NCI-H128 (cell line): ENCODE data around the gene ATE1.
A peak's percentile ranks its signal among the peaks of the same experiment; 100 is the strongest.
"Not testable (repeated sequence)": the region's sequence is repeated elsewhere in the genome, so short reads cannot be mapped to it uniquely, and the experiment has no call there.

Experiments
- DNase-seq: peaks from one replicate; lab custom pipeline; 2025; ENCODE audit not compliant: unreplicated experiment; lab: John Stamatoyannopoulos, UW

The ATE1 gene

DNA sequence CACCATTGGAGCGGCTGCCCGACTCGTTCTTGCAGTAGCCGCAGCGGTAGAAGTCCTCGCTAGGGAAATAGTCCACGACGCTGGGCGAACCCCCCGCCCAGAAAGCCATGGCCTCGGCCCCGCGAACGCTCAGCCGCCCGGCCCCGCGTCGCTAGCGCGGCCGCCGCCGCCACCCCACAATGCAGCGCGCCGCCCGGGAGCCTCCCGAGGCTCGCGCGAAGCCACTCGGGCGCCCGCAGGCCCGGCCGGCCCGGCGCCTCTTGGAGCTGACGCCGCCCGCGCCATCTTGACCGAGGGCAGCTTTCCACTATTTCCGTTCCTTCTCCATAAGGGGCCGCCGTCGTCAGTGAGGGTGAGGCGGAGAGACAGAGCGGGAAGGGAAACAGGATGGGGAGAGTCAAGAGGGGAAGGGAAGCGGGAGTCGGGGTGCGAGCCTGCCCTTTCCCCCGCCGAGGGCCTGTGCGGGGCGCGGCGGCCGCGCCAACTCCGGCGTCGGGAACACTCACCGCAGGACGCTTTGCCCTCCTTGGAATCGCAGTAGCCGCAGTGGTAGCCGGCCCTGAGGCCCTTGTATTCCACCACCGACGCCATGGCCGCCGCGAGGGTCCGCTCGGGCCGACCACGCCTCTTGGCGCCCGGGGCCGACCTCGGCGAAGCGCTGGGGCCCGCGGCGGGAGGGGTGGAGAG is at the start of gene ATE1:
Gene ATE1 (minus strand): TSS at position 191 of the 687 bp plus-strand sequence. CDS start 82 bp downstream, at position 109.
- peak; percentile 58 for DNase-seq

GRCh38 chr10:121976607-121977006 is 48.8 kb upstream of the ATE1 start:
- no peak for DNase-seq

DNA sequence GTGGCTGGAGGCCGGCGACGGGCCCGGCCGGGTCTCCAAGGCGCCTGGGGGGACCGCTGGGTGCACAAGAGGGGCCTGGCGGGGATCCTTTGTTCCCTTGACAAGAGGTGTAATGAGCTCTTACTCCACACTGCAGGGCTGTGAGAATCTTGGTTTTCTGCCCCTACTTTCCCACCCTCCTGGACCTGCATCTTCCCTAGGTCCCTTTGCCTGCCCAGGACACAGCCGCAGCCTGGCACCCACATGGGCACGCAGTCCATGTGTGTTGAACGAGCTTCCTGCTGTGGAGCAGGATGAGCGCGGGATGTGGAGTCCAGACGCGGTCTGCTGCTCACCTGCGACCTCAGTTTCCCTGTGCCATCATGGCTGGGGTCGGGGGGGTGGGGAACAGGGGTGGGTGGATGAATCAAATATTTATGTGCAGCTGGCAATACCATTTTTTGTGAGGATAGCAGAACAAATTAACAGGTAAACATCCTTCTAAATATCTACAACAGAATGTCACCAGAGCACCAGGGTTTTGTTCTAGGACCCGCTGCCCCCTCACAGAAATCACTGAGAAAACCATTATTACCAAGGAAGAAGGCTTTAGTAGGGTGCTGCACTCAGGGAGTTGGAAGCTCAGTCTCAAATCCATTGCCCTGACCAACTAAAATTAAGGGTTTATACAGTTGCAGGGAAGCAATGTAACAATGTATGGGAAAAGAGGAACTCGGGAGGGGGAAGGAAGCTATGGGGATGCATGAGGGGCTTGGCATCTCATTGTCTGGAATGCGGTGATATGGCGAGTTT is 47.7 kb upstream of the ATE1 start:
- no peak for DNase-seq

- DNase-seq, result peak; percentile 25
Observed at GRCh38 chr10:121974535-121975294, 46.9 kb upstream of the ATE1 start, which contains the start of gene NSMCE4A. TSS of gene NSMCE4A (minus strand) at chr10:121975217. CDS start at chr10:121975165, 52 bp downstream.

GRCh38 chr10:121974019-121974534 is 46.2 kb upstream of the ATE1 start:
- no peak for DNase-seq

GRCh38 chr10:121969086-121969485 is 41.3 kb upstream of the ATE1 start:
- DNase-seq, result not testable (repeated sequence)

- DNase-seq, result no peak
Observed at GRCh38 chr10:121965996-121966395, 38.2 kb upstream of the ATE1 start.

DNA sequence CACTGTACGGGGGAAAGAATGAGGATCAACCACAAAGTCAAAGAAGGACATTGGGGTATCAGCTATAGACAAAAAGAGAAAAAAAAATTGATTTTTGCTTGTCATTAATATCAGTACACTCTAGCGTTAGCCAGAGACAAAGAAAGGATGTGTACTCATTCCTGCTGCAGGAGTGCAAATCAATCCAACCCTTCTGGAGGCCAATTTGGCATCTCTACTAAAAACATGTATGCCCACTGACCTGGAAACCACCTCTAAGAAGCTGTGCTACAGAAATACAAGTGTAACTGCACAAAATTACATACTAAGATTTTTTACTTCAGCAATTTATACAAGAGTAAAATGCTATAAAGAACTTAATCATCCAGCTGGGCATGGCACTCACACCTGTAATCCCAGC is 33.6 kb upstream of the ATE1 start:
- no peak for DNase-seq

DNA sequence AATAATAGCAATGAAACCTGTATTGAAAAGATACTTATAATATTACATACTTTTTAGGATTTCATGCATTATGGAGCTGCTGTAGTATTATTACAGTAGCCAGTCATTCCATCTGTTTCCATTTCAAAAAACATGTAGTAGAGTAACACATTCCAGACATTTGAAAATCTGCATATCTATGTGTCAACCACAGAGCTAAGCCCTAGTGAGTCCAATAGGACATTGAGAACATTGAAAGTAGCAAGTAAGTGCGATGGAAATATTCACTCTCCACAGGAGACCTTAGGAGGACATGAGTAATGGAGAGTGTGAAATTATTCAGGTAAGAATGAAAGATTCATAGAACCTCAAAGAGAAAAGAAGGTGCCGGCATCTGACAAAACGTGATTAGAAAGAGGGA is 31.8 kb upstream of the ATE1 start:
- no peak for DNase-seq

DNA sequence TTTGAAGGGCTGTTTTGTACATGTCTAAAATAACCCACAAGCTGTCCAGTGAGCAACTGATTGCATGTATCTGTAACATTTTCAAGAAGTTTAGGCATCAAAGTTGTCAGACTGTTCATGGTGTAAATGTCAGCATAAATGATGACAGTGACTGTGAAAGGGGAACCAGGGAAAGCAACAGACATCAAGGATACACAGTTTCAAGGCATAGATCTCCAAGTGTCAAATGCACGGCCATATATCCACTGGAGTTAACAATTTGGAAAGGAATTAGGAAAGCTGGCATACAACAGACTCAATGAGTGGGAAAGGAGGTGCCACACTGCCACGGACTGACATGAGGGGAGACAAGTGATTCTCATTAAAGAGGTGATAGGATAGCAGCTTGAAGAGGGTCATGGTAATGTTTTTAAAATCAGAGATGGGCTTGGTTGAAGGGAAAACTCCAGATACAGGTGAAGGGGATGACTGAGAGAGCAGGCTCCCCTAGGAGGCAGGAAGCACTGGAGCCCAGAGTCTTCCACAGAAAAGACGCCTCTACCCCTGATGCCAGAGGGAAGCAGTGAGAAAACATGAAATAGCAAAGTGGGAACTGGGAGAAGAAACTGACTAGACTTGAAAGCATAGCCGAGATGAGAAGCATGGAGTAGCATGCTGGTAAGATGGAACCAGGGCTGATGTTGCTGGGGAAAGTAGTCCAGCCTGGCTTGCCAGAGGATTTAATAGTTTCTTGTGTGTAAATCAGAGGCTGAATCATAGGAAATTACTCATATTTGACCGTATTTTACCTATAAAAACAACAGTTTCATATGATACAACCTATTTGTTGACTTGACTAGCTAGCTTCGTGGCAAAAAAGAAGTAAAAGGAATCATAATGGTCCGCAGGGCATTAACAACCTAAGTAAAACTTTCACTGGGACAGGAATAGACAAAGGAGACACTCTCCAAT is 28.6 kb upstream of the ATE1 start:
- no peak for DNase-seq

DNA sequence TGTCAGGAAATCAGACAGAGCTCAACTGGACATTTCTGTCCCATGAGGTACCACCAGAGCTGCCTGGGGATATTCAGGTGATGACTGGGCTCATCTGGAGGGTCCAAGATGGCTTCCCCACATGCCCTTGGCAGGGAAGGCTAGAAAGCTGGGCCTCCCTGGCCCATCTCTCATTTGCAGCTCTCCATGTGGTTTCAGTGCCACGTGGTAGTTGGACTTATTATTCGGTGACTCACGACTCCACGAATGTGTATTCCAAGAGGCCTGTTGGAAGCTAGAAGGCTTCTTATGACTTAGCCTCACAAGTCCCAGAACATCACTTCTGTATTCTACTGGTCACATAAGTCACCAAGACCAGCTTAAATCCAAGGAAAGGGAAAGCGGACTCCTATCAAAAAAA is 24.4 kb upstream of the ATE1 start:
- no peak for DNase-seq

DNA sequence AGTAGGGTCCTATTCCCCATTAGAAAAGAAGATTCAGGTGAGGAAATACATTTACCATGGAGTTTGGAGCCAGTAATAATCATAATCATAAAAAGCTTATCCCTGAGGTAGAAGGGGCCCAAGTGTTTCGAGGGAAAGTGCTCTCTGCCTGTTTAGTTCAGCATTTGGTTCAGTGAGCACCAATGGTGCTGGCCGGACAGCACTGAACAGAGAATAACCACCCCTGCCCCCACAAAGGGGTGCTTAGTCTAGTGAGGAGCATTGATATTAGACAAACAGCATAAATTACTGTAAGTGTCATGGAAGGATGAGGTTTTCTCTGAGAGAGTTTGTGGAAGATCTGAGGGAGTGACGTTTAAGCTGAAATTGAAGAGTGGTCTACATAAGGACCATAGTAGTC is 21.6 kb upstream of the ATE1 start:
- no peak for DNase-seq

DNA sequence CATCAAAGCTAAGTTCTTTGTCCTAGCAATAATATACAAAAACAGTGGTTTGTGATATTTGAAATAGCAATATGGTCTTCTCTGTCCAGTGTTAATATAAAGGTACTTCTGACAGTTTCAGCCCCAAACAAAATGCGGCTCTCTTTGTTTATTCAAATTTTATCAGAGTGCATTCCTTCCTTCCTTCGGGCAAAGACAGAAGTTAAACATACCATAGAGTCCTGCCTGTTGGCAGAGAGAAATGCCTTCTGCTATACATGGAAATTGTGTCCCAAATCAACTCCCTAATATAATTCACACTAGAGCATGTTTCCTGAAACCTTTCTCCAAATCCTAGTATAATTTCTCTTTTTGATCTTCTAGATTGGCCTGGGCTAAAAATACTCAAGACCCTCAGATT is 21.2 kb upstream of the ATE1 start:
- no peak for DNase-seq

GRCh38 chr10:121947343-121948330 is 19.8 kb upstream of the ATE1 start:
- DNase-seq, result no peak

- DNase-seq, result no peak
Observed at GRCh38 chr10:121942749-121943416, 15.1 kb upstream of the ATE1 start.

DNA sequence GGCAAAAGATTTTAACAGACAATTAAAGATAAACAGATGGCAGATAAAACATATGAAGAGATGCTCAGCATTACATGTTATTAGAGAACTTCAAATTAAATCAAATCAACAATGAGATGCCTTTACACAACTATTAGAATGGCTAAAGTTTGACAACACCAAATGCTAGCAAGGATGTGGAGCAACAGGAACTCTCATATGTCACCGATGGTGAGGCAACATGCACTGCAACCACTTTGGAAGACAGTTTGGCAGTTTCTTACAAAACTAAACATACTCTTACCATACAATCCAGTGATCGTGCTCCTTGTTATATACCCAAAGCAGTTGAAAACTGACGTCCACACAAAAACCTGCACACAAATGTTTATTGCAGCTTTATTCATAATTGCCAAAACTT is 13.7 kb upstream of the ATE1 start:
- DNase-seq, result no peak

GRCh38 chr10:121936295-121936694 is 8.5 kb upstream of the ATE1 start:
- no peak for DNase-seq

DNA sequence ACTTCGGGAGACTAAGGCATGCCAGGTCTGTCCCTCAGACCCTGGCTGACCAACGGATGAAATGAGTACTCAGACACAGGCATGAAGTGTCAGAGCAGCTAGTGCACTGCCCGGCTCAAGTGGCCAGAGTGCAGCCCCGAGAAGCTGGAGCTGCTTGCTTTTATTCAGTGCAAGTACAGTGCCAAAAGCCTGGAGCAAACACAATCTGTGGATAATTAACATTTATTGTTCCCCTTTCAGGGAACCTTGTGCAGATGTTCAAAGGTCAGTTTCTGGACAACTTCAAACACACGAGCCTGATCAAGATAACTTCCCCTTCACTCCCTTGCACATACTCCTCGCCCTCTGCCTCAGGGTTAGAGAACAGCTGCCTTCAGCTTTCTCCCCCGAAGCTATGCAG is 7.9 kb upstream of the ATE1 start:
- DNase-seq, result no peak
